SK-N-SH (cell line): ENCODE results near the gene PMF1. TPM values are rescaled to one million over a fixed set of nuclear protein-coding genes. Genes with fewer than 3 reads are reported as not detected.

Source experiments
- CTCF ChIA-PET: fragments of 300-600, 350-600 bp; formaldehyde crosslinking; extraction: SDS; loops from one replicate; lab custom pipeline; 2021; lab: Yijun Ruan, JAX
- POLR2A ChIA-PET: fragments of 350-600 bp; sonication (Branson Sonifier 250); formaldehyde crosslinking; extraction: SDS; loops from one replicate; lab custom pipeline; 2020; ENCODE audit warnings: antibody characterized with exemption, inconsistent platforms; lab: Yijun Ruan, JAX
- DNase-seq: peaks from one replicate; pipeline ENCODE4 v3.0.0; 2012
- H2AFZ ChIP-seq: fragments of 200-600 bp; sonication (generic); 2 replicates; pipeline ENCODE4 v1.8.1; 2016; ENCODE audit warnings: antibody characterized with exemption, mild to moderate bottlenecking, low read depth
- H3F3A ChIP-seq: fragments of 200-600 bp; sonication (generic); replicated peaks from 2 replicates; pipeline ENCODE3; 2016; ENCODE audit warnings: antibody characterized with exemption, mild to moderate bottlenecking; ENCODE audit not compliant: insufficient read depth
- H3K27ac ChIP-seq, 2 experiments: fragments of 200-500 bp in 1 of 2; fragments of 200-600 bp in 1 of 2; sonication (Bioruptor generic) in 1 of 2; sonication (generic), shearing (Covaris generic) in 1 of 2; 2 replicates each; pipeline versions ENCODE4 v1.5.1 to v1.6.1; 2014 to 2016; ENCODE audit warnings: low read depth in 2 of 2, inconsistent platforms in 1 of 2, low read length in 1 of 2, mild to moderate bottlenecking in 1 of 2, mixed read lengths in 1 of 2
- H3K27me3 ChIP-seq: fragments of 200-600 bp; sonication (generic), shearing (Covaris generic); 2 replicates; pipeline ENCODE4 v1.6.1; 2016; ENCODE audit warnings: mixed run types; ENCODE audit not compliant: insufficient read depth
- H3K36me3 ChIP-seq, 2 experiments: fragments of 200-500 bp in 1 of 2; fragments of 200-600 bp in 1 of 2; sonication (Bioruptor generic) in 1 of 2; sonication (generic) in 1 of 2; replicated peaks in 1 of 2; 2 replicates each; pipeline versions ENCODE3 to v1.5.1; 2014 to 2016; ENCODE audit warnings: low read length in 1 of 2, mild to moderate bottlenecking in 1 of 2; ENCODE audit not compliant: insufficient read depth in 2 of 2, control insufficient read depth in 1 of 2
- H3K4me1 ChIP-seq, 2 experiments: fragments of 200-500 bp in 1 of 2; fragments of 200-600 bp in 1 of 2; sonication (Bioruptor generic) in 1 of 2; sonication (generic), shearing (Covaris generic) in 1 of 2; 2 replicates each; pipeline versions ENCODE4 v1.5.1 to v1.6.1; 2014 to 2016; ENCODE audit warnings: low read depth in 1 of 2, low read length in 1 of 2, mixed run types in 1 of 2; ENCODE audit not compliant: insufficient read depth in 2 of 2, control insufficient read depth in 1 of 2
- H3K4me2 ChIP-seq: fragments of 200-600 bp; sonication (generic), shearing (Covaris generic); 2 replicates; pipeline ENCODE4 v1.6.1; 2017; ENCODE audit warnings: mixed run types
- H3K4me3 ChIP-seq, 2 experiments: fragments of 200-500 bp in 1 of 2; fragments of 200-600 bp in 1 of 2; sonication (Bioruptor generic) in 1 of 2; sonication (generic), shearing (Covaris generic) in 1 of 2; 2 replicates each; pipeline versions ENCODE4 v1.5.1 to v1.8.1; 2014 to 2016; ENCODE audit warnings: low read depth in 2 of 2, inconsistent platforms in 1 of 2, low read length in 1 of 2, mild to moderate bottlenecking in 1 of 2, mixed read lengths in 1 of 2, moderate library complexity in 1 of 2
- H3K79me2 ChIP-seq: fragments of 200-600 bp; sonication (generic); 2 replicates; pipeline ENCODE4 v1.8.1; 2017; ENCODE audit warnings: mild to moderate bottlenecking; ENCODE audit not compliant: insufficient read depth
- H3K9ac ChIP-seq: fragments of 200-600 bp; sonication (generic); 2 replicates; pipeline ENCODE4 v1.6.1; 2017; ENCODE audit warnings: mixed run types
- H3K9me2 ChIP-seq: fragments of 200-600 bp; sonication (generic); 2 replicates; pipeline ENCODE4 v1.6.1; 2017; ENCODE audit warnings: mixed run types
- H3K9me3 ChIP-seq: fragments of 200-600 bp; sonication (generic); 2 replicates; pipeline ENCODE4 v1.6.1; 2017; ENCODE audit warnings: mixed run types, mild to moderate bottlenecking, moderate library complexity
- H4K20me1 ChIP-seq: fragments of 200-600 bp; sonication (generic); 2 replicates; pipeline ENCODE4 v1.6.1; 2017; ENCODE audit warnings: mild to moderate bottlenecking, mixed run types; ENCODE audit not compliant: insufficient read depth
- CHD2 ChIP-seq: fragments of 150-350 bp; IDR thresholded peaks from 2 replicates; pipeline ENCODE4 v1.6.1; 2018; ENCODE audit warnings: low read length; ENCODE audit not compliant: partially characterized antibody
- FOXJ3 ChIP-seq: sonication (generic); formaldehyde crosslinking; IDR thresholded peaks from 2 replicates; pipeline ENCODE4 v1.5.1; 2020; ENCODE audit warnings: mild to moderate bottlenecking, missing genetic modification reagents
- FOXM1 ChIP-seq: IDR thresholded peaks from 2 replicates; pipeline ENCODE4 v1.4.0; 2012; ENCODE audit warnings: low read depth, mild to moderate bottlenecking
- GABPA ChIP-seq: IDR thresholded peaks from 2 replicates; pipeline ENCODE4 v1.4.0; 2012; ENCODE audit warnings: low read depth, mild to moderate bottlenecking
- GATA2 ChIP-seq: sonication (generic); formaldehyde crosslinking; IDR thresholded peaks from 2 replicates; pipeline ENCODE4 v1.5.0; 2020; ENCODE audit warnings: mild to moderate bottlenecking, missing genetic modification reagents
- IRF3 ChIP-seq: fragments of 150-350 bp; IDR thresholded peaks from 2 replicates; pipeline ENCODE4 v1.6.1; 2016; ENCODE audit warnings: mild to moderate bottlenecking, low read depth, low read length
- JUND ChIP-seq: IDR thresholded peaks from 2 replicates; pipeline ENCODE4 v1.4.0; 2012
- NRF1 ChIP-seq: IDR thresholded peaks from 2 replicates; pipeline ENCODE4 v1.6.1; 2012; ENCODE audit warnings: low read depth, mild to moderate bottlenecking, low read length
- POLR2AphosphoS5 ChIP-seq: IDR thresholded peaks from 2 replicates; pipeline ENCODE4 v1.6.1; 2012; ENCODE audit warnings: low read depth, low read length
- RXRA ChIP-seq: IDR thresholded peaks from 2 replicates; pipeline ENCODE4 v1.4.0; 2012; ENCODE audit warnings: low read depth, mild to moderate bottlenecking, borderline replicate concordance
- SIN3A ChIP-seq: IDR thresholded peaks from 2 replicates; pipeline ENCODE4 v1.6.1; 2012; ENCODE audit warnings: low read depth, mild to moderate bottlenecking, low read length, moderate library complexity, borderline replicate concordance
- TAF1 ChIP-seq: IDR thresholded peaks from 2 replicates; pipeline ENCODE4 v1.6.1; 2012; ENCODE audit warnings: low read depth, mild to moderate bottlenecking, low read length, moderate library complexity, borderline replicate concordance
- USF2 ChIP-seq: fragments of 150-350 bp; IDR thresholded peaks from 2 replicates; pipeline ENCODE4 v1.6.1; 2017; ENCODE audit warnings: antibody characterized with exemption, low read length, low read depth, borderline replicate concordance
- YY1 ChIP-seq: IDR thresholded peaks from 2 replicates; pipeline ENCODE4 v1.4.0; 2012; ENCODE audit warnings: low read depth, mild to moderate bottlenecking
- ZBTB33 ChIP-seq: IDR thresholded peaks from 2 replicates; pipeline ENCODE4 v1.4.0; 2012; ENCODE audit warnings: low read depth, borderline replicate concordance
- WGBS: methylation state at CpG from one replicate; pipeline ENCODE4 v1.1.6; 2017; ENCODE audit warnings: low lambda C conversion rate; 5-methylcytosine and 5-hydroxymethylcytosine counted together
- polyA plus RNA-seq, 3 experiments: library from polyadenylated mRNA; depleted of rRNA; stranded (reverse); fragments of >200 nt; gene quantifications; 2 replicates each; pipeline ENCODE4 v1.2.3, GENCODE V29; 2012
- TF ChIP-seq, protein P1 (sequence below): IDR thresholded peaks from 2 replicates; pipeline ENCODE4; 2012

The PMF1 gene
- polyA plus RNA-seq, 1 of the 3 experiments (the other 2 are of a cell fraction) = 89.5 TPM

GRCh38 chr1:156164125-156164831 lies 48.5 kb upstream of the PMF1 start:
- no peak for DNase-seq
- POLR2A ChIA-PET = no interaction called here
- H3K4me2 ChIP-seq = no peak overlapping the region

More at GRCh38 chr1:156164125-156164831, 48.5 kb upstream of the PMF1 start:
- H3F3A ChIP-seq = no peaks in the 10 kb centered on the region
- no peaks in the 10 kb centered on the region for H3K79me2 ChIP-seq
- no peaks in the 10 kb centered on the region for H3K36me3 ChIP-seq
- no peak overlapping the region for H3K4me3 ChIP-seq
- no peaks in the 10 kb centered on the region for H3K9me3 ChIP-seq
- no peaks in the 10 kb centered on the region for H3K27me3 ChIP-seq
- CTCF ChIA-PET = interaction anchor here (1.0 to 2.2 kb wide), 8 partner anchors 9 to 95 kb away, joined by 3 to 7 read pairs (median 5); no protein-coding TSS in a partner anchor
- H4K20me1 ChIP-seq = no peaks in the 10 kb centered on the region
- H3K27ac ChIP-seq = no peak overlapping the region
- no peak overlapping the region for H3K9ac ChIP-seq
- TF ChIP-seq, protein P1, sequence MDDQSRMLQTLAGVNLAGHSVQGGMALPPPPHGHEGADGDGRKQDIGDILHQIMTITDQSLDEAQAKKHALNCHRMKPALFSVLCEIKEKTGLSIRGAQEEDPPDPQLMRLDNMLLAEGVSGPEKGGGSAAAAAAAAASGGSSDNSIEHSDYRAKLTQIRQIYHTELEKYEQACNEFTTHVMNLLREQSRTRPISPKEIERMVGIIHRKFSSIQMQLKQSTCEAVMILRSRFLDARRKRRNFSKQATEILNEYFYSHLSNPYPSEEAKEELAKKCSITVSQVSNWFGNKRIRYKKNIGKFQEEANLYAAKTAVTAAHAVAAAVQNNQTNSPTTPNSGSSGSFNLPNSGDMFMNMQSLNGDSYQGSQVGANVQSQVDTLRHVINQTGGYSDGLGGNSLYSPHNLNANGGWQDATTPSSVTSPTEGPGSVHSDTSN = no peak
- TF ChIP-seq SIN3A (no peak), JUND (no peak), TAF1 (no peak), USF2 (no peak), RXRA (no peak), GABPA (no peak), CHD2 (no peak), IRF3 (no peak), POLR2AphosphoS5 (no peak), ZBTB33 (no peak), NRF1 (no peak), FOXJ3 (CRISPR knock-in tag) (no peak), FOXM1 (no peak), YY1 (no peak), GATA2 (CRISPR knock-in tag) (no peak)
- no peak overlapping the region for H2AFZ ChIP-seq
- WGBS = 92% methylated on average over 6 of the region's 6 CpGs
- no peaks in the 10 kb centered on the region for H3K9me2 ChIP-seq
- H3K4me1 ChIP-seq = peaks cover 3 to 18% of the 10 kb centered on the region in 2 experiments; a peak in 2 of 4 replicates
